ENCODE data around the gene SHISAL2A. TPM values are rescaled to one million over a fixed set of nuclear protein-coding genes. Genes with fewer than 3 reads are reported as not detected.
"Not testable (repeated sequence)": the region's sequence is repeated elsewhere in the genome, so short reads cannot be mapped to it uniquely, and the experiment has no call there.

Gene SHISAL2A
- total and polyA plus RNA-seq, 4 donors, result 0.30 to 2.1 (median 1.5) TPM

DNA sequence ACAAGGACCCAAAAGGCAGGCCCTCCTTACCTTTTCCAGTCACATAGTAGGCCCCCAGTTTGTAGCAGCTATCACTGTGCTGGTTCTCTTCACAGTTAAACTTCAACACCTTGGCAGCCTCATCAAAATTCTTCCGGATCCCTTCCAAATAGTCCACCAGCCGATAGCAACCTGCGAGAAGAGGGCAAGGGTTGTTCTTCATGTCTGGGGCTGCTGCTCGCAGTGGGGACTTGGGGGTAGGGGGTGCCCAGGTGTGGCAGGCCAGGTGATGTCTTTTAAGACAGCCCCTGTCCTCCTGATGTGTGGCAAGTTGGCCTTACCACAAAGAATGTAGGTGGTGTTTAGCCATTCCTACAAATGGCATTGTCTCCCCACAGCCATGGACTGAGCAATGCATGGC, 59.7 kb downstream of the SHISAL2A start:
- H3K4me3 ChIP-seq (ENCODE audit: low read depth, low read length), result no peak overlapping the region

DNA sequence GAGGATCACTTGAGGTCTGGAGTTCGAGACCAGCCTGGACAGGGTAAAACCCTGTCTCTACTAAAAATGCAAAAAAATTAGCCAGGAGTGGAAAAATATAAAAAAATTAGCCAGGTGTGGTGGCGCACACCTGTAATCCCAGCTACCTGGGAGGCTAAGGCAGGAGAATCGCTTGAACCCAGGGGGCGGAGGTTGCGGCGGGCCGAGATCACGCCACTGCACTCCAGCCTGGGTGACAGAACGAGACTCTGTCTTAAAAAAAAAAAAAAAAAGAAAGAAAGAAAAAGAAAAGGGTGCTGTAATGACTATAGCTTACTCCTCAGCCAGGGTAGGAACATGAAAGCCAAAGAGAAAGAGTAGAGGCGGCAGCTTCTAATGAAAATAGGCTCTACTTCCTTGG, 60.4 kb downstream of the SHISAL2A start:
- not testable (repeated sequence) for DNase-seq (ENCODE audit: low read depth in 4 of 6, low spot score in 6 of 6); H3K4me3 ChIP-seq (ENCODE audit: low read depth, low read length); H3K4me1 ChIP-seq (ENCODE audit: control insufficient read depth, insufficient read depth, low read length); H3K27me3 ChIP-seq (ENCODE audit: control insufficient read depth, insufficient read depth, low read length); H3K27ac ChIP-seq (ENCODE audit: low read depth, low read length); H3K9me3 ChIP-seq (ENCODE audit: control insufficient read depth, insufficient read depth, low read length)
- 100% methylated on average over 2 of the region's 10 CpGs for WGBS (ENCODE audit: insufficient coverage)
- peaks cover 22% of the 10 kb centered on the region for H3K36me3 ChIP-seq (ENCODE audit: control insufficient read depth, insufficient read depth, low read length)

More for the DNA sequence above, 59.7 kb downstream of the SHISAL2A start:
- H3K27me3 ChIP-seq (ENCODE audit: control insufficient read depth, insufficient read depth, low read length), result no peaks in the 10 kb centered on the region
- peaks cover 25% of the 10 kb centered on the region for H3K36me3 ChIP-seq (ENCODE audit: control insufficient read depth, insufficient read depth, low read length)
- 100% methylated on average over 1 of the region's 4 CpGs for WGBS (ENCODE audit: insufficient coverage)
- DNase-seq (ENCODE audit: low read depth in 4 of 6, low spot score in 6 of 6), result no peak
- no peak overlapping the region for H3K27ac ChIP-seq (ENCODE audit: low read depth, low read length)
- H3K9me3 ChIP-seq (ENCODE audit: control insufficient read depth, insufficient read depth, low read length), result no peaks in the 10 kb centered on the region
- H3K4me1 ChIP-seq (ENCODE audit: control insufficient read depth, insufficient read depth, low read length), result peaks cover 5% of the 10 kb centered on the region

DNA sequence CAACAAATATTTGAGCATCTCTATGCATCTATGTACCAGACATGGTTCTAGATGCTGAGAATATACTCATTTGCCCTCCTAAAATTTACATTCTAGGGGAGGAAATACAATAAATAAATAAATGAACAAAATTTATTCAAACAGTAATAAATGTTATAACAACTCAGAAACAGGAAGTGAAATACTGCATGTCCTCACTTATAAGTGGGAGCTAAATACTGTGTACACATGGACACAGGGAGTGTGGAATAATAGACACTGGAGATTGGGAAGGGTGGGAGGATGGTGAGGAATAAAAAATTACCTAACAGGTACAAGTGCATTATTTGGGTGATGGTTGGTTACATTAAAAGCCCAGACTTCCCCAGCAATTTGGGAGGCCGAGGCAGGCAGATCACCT, 60.9 kb downstream of the SHISAL2A start:
- Histone ChIP-seq H3K27ac (ENCODE audit: low read depth, low read length) (no peak overlapping the region), H3K36me3 (ENCODE audit: control insufficient read depth, insufficient read depth, low read length) (peaks cover 22% of the 10 kb centered on the region), H3K9me3 (ENCODE audit: control insufficient read depth, insufficient read depth, low read length) (no peaks in the 10 kb centered on the region), H3K4me3 (ENCODE audit: low read depth, low read length) (no peak overlapping the region), H3K27me3 (ENCODE audit: control insufficient read depth, insufficient read depth, low read length) (no peaks in the 10 kb centered on the region), H3K4me1 (ENCODE audit: control insufficient read depth, insufficient read depth, low read length) (peaks cover 9% of the 10 kb centered on the region)
- 88% methylated on average over 1 of the region's 1 CpG for WGBS (ENCODE audit: insufficient coverage)
- DNase-seq (ENCODE audit: low read depth in 4 of 6, low spot score in 6 of 6), result no peak

- 90% methylated on average over 6 of the region's 7 CpGs for WGBS (ENCODE audit: insufficient coverage)
- Histone ChIP-seq H3K27me3 (ENCODE audit: control insufficient read depth, insufficient read depth, low read length) (no peaks in the 10 kb centered on the region), H3K4me3 (ENCODE audit: low read depth, low read length) (no peak overlapping the region), H3K36me3 (ENCODE audit: control insufficient read depth, insufficient read depth, low read length) (peaks cover 16% of the 10 kb centered on the region), H3K27ac (ENCODE audit: low read depth, low read length) (no peak overlapping the region), H3K9me3 (ENCODE audit: control insufficient read depth, insufficient read depth, low read length) (no peaks in the 10 kb centered on the region), H3K4me1 (ENCODE audit: control insufficient read depth, insufficient read depth, low read length) (peaks cover 9% of the 10 kb centered on the region)
- DNase-seq (ENCODE audit: low read depth in 4 of 6, low spot score in 6 of 6), result no peak
Observed at GRCh38 chr1:52695627-52696026, 62.7 kb downstream of the SHISAL2A start.

- Histone ChIP-seq H3K9me3 (ENCODE audit: control insufficient read depth, insufficient read depth, low read length) (no peaks in the 10 kb centered on the region), H3K36me3 (ENCODE audit: control insufficient read depth, insufficient read depth, low read length) (peaks cover 2% of the 10 kb centered on the region), H3K27ac (ENCODE audit: low read depth, low read length) (peak within 1 kb of the TSS; percentile 35), H3K4me3 (ENCODE audit: low read depth, low read length) (peak within 1 kb of the TSS; percentile 88), H3K4me1 (ENCODE audit: control insufficient read depth, insufficient read depth, low read length) (peaks cover 10% of the 10 kb centered on the region), H3K27me3 (ENCODE audit: control insufficient read depth, insufficient read depth, low read length) (no peaks in the 10 kb centered on the region)
- WGBS (ENCODE audit: insufficient coverage), result 2% methylated on average over 67 of the region's 68 CpGs
- DNase-seq (ENCODE audit: low read depth in 4 of 6, low spot score in 6 of 6), result peak; percentile 73 to 96 (median 82)
Observed at GRCh38 chr1:52697795-52698674, 65.1 kb downstream of the SHISAL2A start, which contains the start of gene COA7. TSS of gene COA7 (minus strand) at chr1:52698347. CDS start at chr1:52698326, 21 bp downstream.

GRCh38 chr1:52702886-52703787, 70.2 kb downstream of the SHISAL2A start:
- no peaks in the 10 kb centered on the region for H3K27me3 ChIP-seq (ENCODE audit: control insufficient read depth, insufficient read depth, low read length)
- peaks cover 7% of the 10 kb centered on the region for H3K4me1 ChIP-seq (ENCODE audit: control insufficient read depth, insufficient read depth, low read length)
- DNase-seq (ENCODE audit: low read depth in 4 of 6, low spot score in 6 of 6), result peak; percentile 76 to 98 (median 85)
- H3K4me3 ChIP-seq (ENCODE audit: low read depth, low read length), result peak overlapping the region; percentile 72
- peak overlapping the region; percentile 78 for H3K27ac ChIP-seq (ENCODE audit: low read depth, low read length)
- H3K36me3 ChIP-seq (ENCODE audit: control insufficient read depth, insufficient read depth, low read length), result no peaks in the 10 kb centered on the region
- WGBS (ENCODE audit: insufficient coverage), result 4% methylated on average over 30 of the region's 35 CpGs
- no peaks in the 10 kb centered on the region for H3K9me3 ChIP-seq (ENCODE audit: control insufficient read depth, insufficient read depth, low read length)

DNA sequence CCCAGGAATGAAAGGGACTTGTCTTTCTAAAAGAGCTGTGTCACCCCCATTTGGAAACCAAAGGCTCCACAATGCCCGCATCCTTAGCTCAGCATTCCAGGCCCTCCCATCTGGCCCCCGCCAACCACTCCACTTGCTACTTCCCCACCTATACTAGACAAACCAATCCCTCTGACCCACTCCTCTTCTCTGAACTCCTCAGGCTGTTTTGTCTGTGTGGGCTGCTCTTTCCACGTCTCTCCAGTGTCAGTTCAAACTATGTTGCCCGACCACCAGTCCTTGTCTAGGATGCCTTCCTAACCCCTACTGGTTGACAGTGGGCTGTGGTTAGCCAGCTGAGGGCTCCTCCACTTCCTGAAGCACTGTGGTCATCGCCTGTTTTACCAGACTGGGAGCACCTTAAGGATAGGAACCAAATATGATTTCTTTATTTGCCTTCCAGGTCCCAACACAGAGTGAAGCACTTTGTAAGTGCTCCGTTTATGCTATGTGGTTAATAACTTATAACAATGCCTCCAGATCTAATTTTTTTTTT, 73.2 kb downstream of the SHISAL2A start:
- no peaks in the 10 kb centered on the region for H3K27me3 ChIP-seq (ENCODE audit: control insufficient read depth, insufficient read depth, low read length)
- no peaks in the 10 kb centered on the region for H3K9me3 ChIP-seq (ENCODE audit: control insufficient read depth, insufficient read depth, low read length)
- no peaks in the 10 kb centered on the region for H3K36me3 ChIP-seq (ENCODE audit: control insufficient read depth, insufficient read depth, low read length)
- WGBS (ENCODE audit: insufficient coverage), result 81% methylated on average over 3 of the region's 6 CpGs
- no peak overlapping the region for H3K4me3 ChIP-seq (ENCODE audit: low read depth, low read length)
- H3K4me1 ChIP-seq (ENCODE audit: control insufficient read depth, insufficient read depth, low read length), result peaks cover 7% of the 10 kb centered on the region
- no peak overlapping the region for H3K27ac ChIP-seq (ENCODE audit: low read depth, low read length)
- no peak for DNase-seq (ENCODE audit: low read depth in 4 of 6, low spot score in 6 of 6)
